C4-2B (cell line): ENCODE results near the gene KHDC4.

ENCODE experiments used
- H3K27ac ChIP-seq: fragments of 450-650 bp; 2 replicates; pipeline ENCODE4 v1.5.1; 2017
- ZFX ChIP-seq: fragments of 450-650 bp; IDR thresholded peaks from 2 replicates; pipeline ENCODE4 v1.6.1; 2017
- TF ChIP-seq, protein P1 (sequence below): fragments of 450-650 bp; conservative IDR thresholded peaks from 2 replicates; pipeline ENCODE4 v1.5.1; 2017; ENCODE audit warnings: mild to moderate bottlenecking

The KHDC4 gene

DNA sequence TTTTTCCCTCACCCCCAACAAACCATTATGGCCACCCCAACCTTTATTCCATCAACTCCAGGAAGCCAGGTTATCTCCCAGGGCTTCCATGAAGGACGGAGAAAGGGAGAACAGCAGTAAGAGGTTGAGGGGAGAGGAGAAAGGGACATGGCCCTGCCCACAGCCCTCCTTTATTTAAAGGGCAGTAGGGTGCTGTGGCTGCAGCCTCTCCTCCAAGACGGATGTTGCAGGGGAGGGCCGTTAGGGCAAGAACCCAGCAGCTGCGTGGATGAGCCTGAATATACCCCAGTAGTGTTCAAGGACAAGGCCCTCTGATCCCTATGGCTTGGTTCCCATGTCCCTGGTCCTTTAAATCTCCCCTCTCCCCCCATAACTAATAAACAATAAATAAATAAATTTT is 13.1 kb upstream of the KHDC4 start:
- TF ChIP-seq, protein P1, sequence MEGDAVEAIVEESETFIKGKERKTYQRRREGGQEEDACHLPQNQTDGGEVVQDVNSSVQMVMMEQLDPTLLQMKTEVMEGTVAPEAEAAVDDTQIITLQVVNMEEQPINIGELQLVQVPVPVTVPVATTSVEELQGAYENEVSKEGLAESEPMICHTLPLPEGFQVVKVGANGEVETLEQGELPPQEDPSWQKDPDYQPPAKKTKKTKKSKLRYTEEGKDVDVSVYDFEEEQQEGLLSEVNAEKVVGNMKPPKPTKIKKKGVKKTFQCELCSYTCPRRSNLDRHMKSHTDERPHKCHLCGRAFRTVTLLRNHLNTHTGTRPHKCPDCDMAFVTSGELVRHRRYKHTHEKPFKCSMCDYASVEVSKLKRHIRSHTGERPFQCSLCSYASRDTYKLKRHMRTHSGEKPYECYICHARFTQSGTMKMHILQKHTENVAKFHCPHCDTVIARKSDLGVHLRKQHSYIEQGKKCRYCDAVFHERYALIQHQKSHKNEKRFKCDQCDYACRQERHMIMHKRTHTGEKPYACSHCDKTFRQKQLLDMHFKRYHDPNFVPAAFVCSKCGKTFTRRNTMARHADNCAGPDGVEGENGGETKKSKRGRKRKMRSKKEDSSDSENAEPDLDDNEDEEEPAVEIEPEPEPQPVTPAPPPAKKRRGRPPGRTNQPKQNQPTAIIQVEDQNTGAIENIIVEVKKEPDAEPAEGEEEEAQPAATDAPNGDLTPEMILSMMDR, result no peak
- TF ChIP-seq ZFX, result no peak
- no peak overlapping the region for H3K27ac ChIP-seq

DNA sequence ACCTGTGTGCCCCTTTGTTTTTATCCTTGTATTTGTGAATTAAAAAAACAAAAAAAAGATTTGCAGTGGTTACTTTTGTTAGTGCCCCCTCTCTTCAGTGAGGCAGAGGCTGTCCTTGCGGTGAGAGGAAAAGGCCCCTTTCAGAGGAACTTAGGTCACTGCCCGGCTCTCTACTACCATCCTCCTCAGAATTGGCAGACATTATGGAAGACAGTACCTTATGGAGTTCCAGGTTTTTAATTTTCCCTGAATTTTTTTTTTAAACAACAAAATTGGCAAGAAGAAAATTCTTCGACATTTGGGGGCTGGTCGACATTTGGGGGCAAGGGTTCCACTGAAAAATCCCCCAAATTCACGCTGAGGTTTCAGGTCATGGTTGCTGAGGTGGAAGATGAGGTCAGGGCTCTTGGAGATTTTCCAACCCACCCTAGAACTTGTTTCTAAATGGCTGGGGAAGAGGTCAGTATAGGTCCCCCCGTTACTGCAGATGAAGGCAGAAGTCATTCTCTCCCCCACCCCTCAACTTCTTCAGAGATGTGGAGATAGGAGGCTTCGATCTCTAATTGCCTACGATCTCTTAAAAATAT is 12.5 kb upstream of the KHDC4 start:
- H3K27ac ChIP-seq, result no peak overlapping the region

DNA sequence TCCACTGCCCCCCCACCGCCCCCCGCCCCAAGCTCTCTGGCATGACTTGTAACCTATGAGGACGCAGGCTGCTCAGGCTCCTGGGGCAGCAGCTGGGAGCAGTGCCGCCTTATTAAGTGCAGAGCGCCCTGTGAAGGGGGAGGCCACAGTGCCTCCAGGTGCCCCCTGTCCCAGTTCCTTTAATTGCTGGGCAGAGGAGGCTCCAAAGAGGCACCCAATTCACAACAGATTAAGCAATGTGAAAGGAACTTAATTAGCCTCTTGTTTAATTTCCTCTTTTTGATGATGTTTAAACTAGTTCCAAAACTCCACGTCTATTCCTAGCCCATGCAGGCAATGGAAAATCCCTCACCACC is 10.2 kb upstream of the KHDC4 start:
- no peak for TF ChIP-seq ZFX
- TF ChIP-seq, protein P1, result no peak
- H3K27ac ChIP-seq, result no peak overlapping the region

More for the DNA sequence above, 12.5 kb upstream of the KHDC4 start:
- no peak for TF ChIP-seq ZFX
- TF ChIP-seq, protein P1, result no peak

DNA sequence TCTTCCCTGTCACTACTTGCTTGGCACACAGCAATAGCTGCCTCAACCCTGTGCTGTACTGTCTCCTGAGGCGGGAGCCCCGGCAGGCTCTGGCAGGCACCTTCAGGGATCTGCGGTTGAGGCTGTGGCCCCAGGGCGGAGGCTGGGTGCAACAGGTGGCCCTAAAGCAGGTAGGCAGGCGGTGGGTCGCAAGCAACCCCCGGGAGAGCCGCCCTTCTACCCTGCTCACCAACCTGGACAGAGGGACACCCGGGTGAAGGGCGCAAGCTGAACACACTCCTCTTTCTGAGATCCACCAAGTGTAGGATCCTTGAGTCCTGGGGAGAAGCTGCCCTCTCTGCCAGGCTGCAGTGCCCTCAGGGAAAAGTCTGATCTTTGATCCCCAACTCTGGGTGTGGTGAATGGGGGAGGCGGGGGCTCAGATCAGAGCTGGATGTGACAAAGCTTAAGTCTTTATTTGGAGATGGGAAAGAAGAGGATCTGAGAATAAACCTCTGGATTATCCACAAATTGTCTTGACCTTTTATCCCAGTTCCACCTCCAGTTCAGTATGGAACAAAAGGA is 8.4 kb upstream of the KHDC4 start:
- no peak overlapping the region for H3K27ac ChIP-seq
- TF ChIP-seq, protein P1, result no peak
- TF ChIP-seq ZFX, result no peak

GRCh38 chr1:155941845-155942531 is 7.8 kb upstream of the KHDC4 start:
- H3K27ac ChIP-seq, result peak overlapping the region; percentile 65
- TF ChIP-seq ZFX, result no peak
- TF ChIP-seq, protein P1, result no peak

- H3K27ac ChIP-seq, result peak within 1 kb of the TSS; percentile 65
- TF ChIP-seq, protein P1, result no peak
- TF ChIP-seq ZFX, result no peak
Measured at GRCh38 chr1:155940993-155941844, 7.0 kb upstream of the KHDC4 start, which contains the start of gene RXFP4. Gene RXFP4 (plus strand): TSS chr1:155941638. CDS start chr1:155941710, 72 bp downstream.
